Gastroesophageal sphincter (tissue), 2 donors: ENCODE measurements around the gene ZNF101.
"Not testable (repeated sequence)": the region's sequence is repeated elsewhere in the genome, so short reads cannot be mapped to it uniquely, and the experiment has no call there.

Experiments used
- EP300 ChIP-seq: sonication (generic); formaldehyde crosslinking; IDR thresholded peaks from one replicate; pipeline ENCODE4 v1.6.1; 2017; ENCODE audit warnings: antibody characterized with exemption, mild to moderate bottlenecking
- POLR2AphosphoS5 ChIP-seq: sonication (generic); formaldehyde crosslinking; IDR thresholded peaks from one replicate; pipeline ENCODE4 v1.6.1; 2017; ENCODE audit warnings: antibody characterized with exemption

GRCh38 chr19:19689023-19689422 is 20.4 kb downstream of the ZNF101 start:
- not testable (repeated sequence) for TF ChIP-seq POLR2AphosphoS5, EP300
